ENCODE data around the gene TBC1D24. TPM values are rescaled to one million over a fixed set of nuclear protein-coding genes. Genes with fewer than 3 reads are reported as not detected.

TBC1D24 gene
- polyA plus RNA-seq, 3 donors: 0.76 to 5.9 (median 2.1) TPM

GRCh38 chr16:2489581-2489980 lies 14.7 kb downstream of the TBC1D24 start:
- peak overlapping the region in 1 of 7 donors; percentile 53 for H3K27ac Mint-ChIP-seq
- no peak for DNase-seq
- H3K27me3 Mint-ChIP-seq (ENCODE audit: low read depth in 3 of 3): peaks cover 2 to 4% (median 2%) of the 10 kb centered on the region in 3 donors
- H3K36me3 ChIP-seq (replicated peaks in 1 of 2; ENCODE audit: control insufficient read depth in 1 of 2, insufficient read depth in 2 of 2, low read length in 2 of 2): peaks cover 0 to 10% of the 10 kb centered on the region in 2 donors
- no peaks in the 10 kb centered on the region for H3K9me3 ChIP-seq (replicated peaks in 1 of 2; ENCODE audit: control insufficient read depth in 1 of 2, insufficient read depth in 1 of 2, low read length in 2 of 2)
- peaks cover 19 to 21% of the 10 kb centered on the region in 2 donors for H3K36me3 Mint-ChIP-seq
- no peak overlapping the region for H3K4me3 Mint-ChIP-seq
- H3K4me1 Mint-ChIP-seq: peaks cover 34% of the 10 kb centered on the region
- H3K4me3 ChIP-seq (replicated peaks in 1 of 3; ENCODE audit: low read depth in 2 of 3, low read length in 3 of 3): no peak overlapping the region
- peaks cover 37% of the 10 kb centered on the region for H3K79me2 ChIP-seq (ENCODE audit: insufficient read depth, low read length)
- intact Hi-C loops (cut with micrococcal nuclease): loop anchor here in 1 of 2 donors (5.0 kb wide), 1 partner anchor 147 kb away; the partner anchor contains the start of gene ABCA3
- H3K27me3 ChIP-seq (ENCODE audit: control insufficient read depth in 2 of 2, insufficient read depth in 2 of 2, low read length in 2 of 2): no peaks in the 10 kb centered on the region
- H2AFZ ChIP-seq (ENCODE audit: insufficient read depth, low read depth, low read length, poor library complexity, severe bottlenecking): no peak overlapping the region
- H3K27ac ChIP-seq (ENCODE audit: low read depth in 1 of 2, low read length in 2 of 2): no peak overlapping the region
- no peak overlapping the region for H3K4me2 ChIP-seq (replicated peaks; ENCODE audit: extremely low read depth, low read length, poor library complexity, severe bottlenecking)
- no peaks in the 10 kb centered on the region for H4K20me1 ChIP-seq (ENCODE audit: insufficient read depth, low read length)
- over 99% methylated on average over 16 of the region's 16 CpGs for WGBS (ENCODE audit: insufficient coverage)
- peaks cover 33 to 38% of the 10 kb centered on the region in 2 donors for H3K4me1 ChIP-seq (ENCODE audit: control insufficient read depth in 1 of 2, insufficient read depth in 2 of 2, low read length in 2 of 2)
- no peak for TF ChIP-seq CTCF (IDR thresholded peaks at IDR 0.05)
- H3K9ac ChIP-seq (ENCODE audit: insufficient read depth, low read length, poor library complexity, severe bottlenecking): no peak overlapping the region
- peaks cover 0 to 5% (median 2%) of the 10 kb centered on the region in 7 donors for H3K9me3 Mint-ChIP-seq

- Mint-ChIP-seq H3K9me3 (peaks cover 0 to 5% (median 2%) of the 10 kb centered on the region in 7 donors), H3K27ac (no peak overlapping the region), H3K4me1 (peaks cover 29% of the 10 kb centered on the region), H3K36me3 (peaks cover 16 to 19% of the 10 kb centered on the region in 2 donors), H3K27me3 (ENCODE audit: low read depth in 3 of 3) (peaks cover 2 to 4% (median 2%) of the 10 kb centered on the region in 3 donors), H3K4me3 (no peak overlapping the region)
- H4K20me1 ChIP-seq (ENCODE audit: insufficient read depth, low read length): no peaks in the 10 kb centered on the region
- H3K9ac ChIP-seq (ENCODE audit: insufficient read depth, low read length, poor library complexity, severe bottlenecking): no peak overlapping the region
- H2AFZ ChIP-seq (ENCODE audit: insufficient read depth, low read depth, low read length, poor library complexity, severe bottlenecking): no peak overlapping the region
- peaks cover 34 to 39% of the 10 kb centered on the region in 2 donors for H3K4me1 ChIP-seq (ENCODE audit: control insufficient read depth in 1 of 2, insufficient read depth in 2 of 2, low read length in 2 of 2)
- no peak overlapping the region for H3K4me3 ChIP-seq (replicated peaks in 1 of 3; ENCODE audit: low read depth in 2 of 3, low read length in 3 of 3)
- H3K79me2 ChIP-seq (ENCODE audit: insufficient read depth, low read length): peaks cover 39% of the 10 kb centered on the region
- no peaks in the 10 kb centered on the region for H3K9me3 ChIP-seq (replicated peaks in 1 of 2; ENCODE audit: control insufficient read depth in 1 of 2, insufficient read depth in 1 of 2, low read length in 2 of 2)
- no peaks in the 10 kb centered on the region for H3K27me3 ChIP-seq (ENCODE audit: control insufficient read depth in 2 of 2, insufficient read depth in 2 of 2, low read length in 2 of 2)
- H3K27ac ChIP-seq (ENCODE audit: low read depth in 1 of 2, low read length in 2 of 2): no peak overlapping the region
- intact Hi-C loops (cut with micrococcal nuclease): no loop called here
- WGBS (ENCODE audit: insufficient coverage): 98% methylated on average over 14 of the region's 23 CpGs
- DNase-seq: no peak
- TF ChIP-seq CTCF (IDR thresholded peaks at IDR 0.05): no peak
- peaks cover 0 to 10% of the 10 kb centered on the region in 2 donors for H3K36me3 ChIP-seq (replicated peaks in 1 of 2; ENCODE audit: control insufficient read depth in 1 of 2, insufficient read depth in 2 of 2, low read length in 2 of 2)
- H3K4me2 ChIP-seq (replicated peaks; ENCODE audit: extremely low read depth, low read length, poor library complexity, severe bottlenecking): no peak overlapping the region
Observed at GRCh38 chr16:2490190-2491105, 15.5 kb downstream of the TBC1D24 start.
